Kidney (tissue), 14 donors: ENCODE data around the gene MFGE8. TPM values are rescaled to one million over a fixed set of nuclear protein-coding genes. Genes with fewer than 3 reads are reported as not detected.
A peak's percentile ranks its signal among the peaks of the same experiment; 100 is the strongest.

Experiments
- DNase-seq, 5 donors: peaks; one replicate each; pipeline ENCODE4 v3.0.0-alpha.2; 2013 to 2020
- FAIRE-seq: peaks from 2 replicates; lab custom pipeline; 2012; peaks lifted over from hg19 to GRCh38; lab: Jason Lieb, UNC
- H3K27ac ChIP-seq, 2 donors: one replicate each; pipeline ENCODE4 v1.7.0; 2013; ENCODE audit warnings: low read depth in 2 of 2, low read length in 2 of 2, inconsistent platforms in 1 of 2
- H3K27me3 ChIP-seq: one replicate; pipeline ENCODE4 v1.7.1; 2013; ENCODE audit warnings: low read length, inconsistent platforms; ENCODE audit not compliant: control insufficient read depth, insufficient read depth
- H3K36me3 ChIP-seq, 3 donors: one replicate each; pipeline versions ENCODE4 v1.7.0 to v1.7.1; 2013; ENCODE audit warnings: low read length in 3 of 3, control low read depth in 1 of 3, inconsistent platforms in 1 of 3; ENCODE audit not compliant: insufficient read depth in 3 of 3, control insufficient read depth in 2 of 3
- H3K4me1 ChIP-seq, 3 donors: one replicate each; pipeline versions ENCODE4 v1.7.0 to v1.7.1; 2013; ENCODE audit warnings: low read length in 3 of 3, inconsistent platforms in 1 of 3, low read depth in 1 of 3; ENCODE audit not compliant: control insufficient read depth in 2 of 3, insufficient read depth in 2 of 3
- H3K4me3 ChIP-seq, 3 donors: one replicate each; pipeline versions ENCODE4 v1.7.0 to v1.8.1; 2013; ENCODE audit warnings: low read length in 3 of 3, control low read depth in 1 of 3, inconsistent platforms in 1 of 3
- H3K9ac ChIP-seq, 3 donors: one replicate each; pipeline versions ENCODE4 v1.7.0 to v1.7.1; 2013; ENCODE audit warnings: low read length in 3 of 3, control low read depth in 1 of 3, inconsistent platforms in 1 of 3
- H3K9me3 ChIP-seq, 3 donors: one replicate each; pipeline versions ENCODE4 v1.7.0 to v1.7.1; 2013; ENCODE audit warnings: low read length in 3 of 3, control low read depth in 1 of 3, inconsistent platforms in 1 of 3; ENCODE audit not compliant: control insufficient read depth in 2 of 3, insufficient read depth in 1 of 3
- intact Hi-C: fragments of 100-400 bp; cut with DNase I; formaldehyde crosslinking; loops from one replicate; pipeline ENCODE4 v1.11.1; 2022
- polyA plus RNA-seq: library from polyadenylated mRNA; stranded (reverse); fragments of 350-450 nt; fragmentation: Illumina TruSeq; extraction: RNeasy Lipid Tissue Mini Kit (QIAGEN cat#74804); gene quantifications from one replicate; pipeline ENCODE4 v1.2.3, GENCODE V29; 2014; ENCODE audit warnings: low read depth, low replicate concordance; ENCODE audit not compliant: insufficient read depth
- total RNA-seq: library from RNA; stranded (reverse); fragmentation: NEBNext Ultra II Directional; extraction: Animal tissue kit (Norgen Biotek cat#: 25700); gene quantifications from one replicate; pipeline ENCODE4 v1.2.1, GENCODE V29; 2021
- TF ChIP-seq, protein P1 (sequence below): IDR thresholded peaks from 3 replicates; pipeline ENCODE4 v1.5.1; 2012; ENCODE audit warnings: mild to moderate bottlenecking, moderate library complexity, borderline replicate concordance; ENCODE audit not compliant: insufficient read depth; ENCODE audit errors: extremely low read depth
- donor health status: control.
- donor health status: control.
- donor health status: control.
- donor health status: control.
- donor health status: control.
- donor health status: DM: yes; HTN: yes; CAD: no.
- donor health status: Normal renal cell carcinoma (clear cell type).

Gene MFGE8
- total and polyA plus RNA-seq, 2 donors from 2014 or later = 88.0 to 184 TPM

- H3K36me3 ChIP-seq = no peaks in the 10 kb centered on the region
- H3K4me3 ChIP-seq = no peak overlapping the region
- DNase-seq (no peak), FAIRE-seq (no peak)
- no peak overlapping the region for H3K27ac ChIP-seq
- H3K9me3 ChIP-seq = no peaks in the 10 kb centered on the region
- H3K27me3 ChIP-seq = no peaks in the 10 kb centered on the region
- intact Hi-C loops = no loop called here
- H3K9ac ChIP-seq = no peak overlapping the region
- H3K4me1 ChIP-seq = peaks cover 0 to 2% (median 0%) of the 10 kb centered on the region in 3 donors
- TF ChIP-seq, protein P1, sequence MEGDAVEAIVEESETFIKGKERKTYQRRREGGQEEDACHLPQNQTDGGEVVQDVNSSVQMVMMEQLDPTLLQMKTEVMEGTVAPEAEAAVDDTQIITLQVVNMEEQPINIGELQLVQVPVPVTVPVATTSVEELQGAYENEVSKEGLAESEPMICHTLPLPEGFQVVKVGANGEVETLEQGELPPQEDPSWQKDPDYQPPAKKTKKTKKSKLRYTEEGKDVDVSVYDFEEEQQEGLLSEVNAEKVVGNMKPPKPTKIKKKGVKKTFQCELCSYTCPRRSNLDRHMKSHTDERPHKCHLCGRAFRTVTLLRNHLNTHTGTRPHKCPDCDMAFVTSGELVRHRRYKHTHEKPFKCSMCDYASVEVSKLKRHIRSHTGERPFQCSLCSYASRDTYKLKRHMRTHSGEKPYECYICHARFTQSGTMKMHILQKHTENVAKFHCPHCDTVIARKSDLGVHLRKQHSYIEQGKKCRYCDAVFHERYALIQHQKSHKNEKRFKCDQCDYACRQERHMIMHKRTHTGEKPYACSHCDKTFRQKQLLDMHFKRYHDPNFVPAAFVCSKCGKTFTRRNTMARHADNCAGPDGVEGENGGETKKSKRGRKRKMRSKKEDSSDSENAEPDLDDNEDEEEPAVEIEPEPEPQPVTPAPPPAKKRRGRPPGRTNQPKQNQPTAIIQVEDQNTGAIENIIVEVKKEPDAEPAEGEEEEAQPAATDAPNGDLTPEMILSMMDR = no peak
Measured at GRCh38 chr15:88915354-88915753, 2.2 kb upstream of the MFGE8 start.

GRCh38 chr15:88913850-88914169, 631 bp upstream of the MFGE8 start:
- Histone ChIP-seq H3K4me1 (peaks cover 0 to 2% (median 0%) of the 10 kb centered on the region in 3 donors), H3K4me3 (peak overlapping the region in 2 of 3 donors; percentile 68 to 73), H3K9ac (peak overlapping the region in 2 of 3 donors; percentile 34 to 61), H3K9me3 (no peaks in the 10 kb centered on the region), H3K27ac (no peak overlapping the region), H3K36me3 (no peaks in the 10 kb centered on the region), H3K27me3 (no peaks in the 10 kb centered on the region)
- FAIRE-seq (no peak), DNase-seq (no peak)
- intact Hi-C loops = no loop called here
- TF ChIP-seq, protein P1 = no peak

GRCh38 chr15:88912500-88912921, 668 bp downstream of the MFGE8 start:
- H3K9ac ChIP-seq = peak overlapping the region; percentile 37 to 55 (median 47)
- H3K9me3 ChIP-seq = no peaks in the 10 kb centered on the region
- intact Hi-C loops = no loop called here
- DNase-seq = peak; percentile 51 to 83 (median 61)
- H3K27me3 ChIP-seq = no peaks in the 10 kb centered on the region
- H3K36me3 ChIP-seq = no peaks in the 10 kb centered on the region
- FAIRE-seq = no peak
- TF ChIP-seq, protein P1 = no peak
- H3K4me3 ChIP-seq = peak overlapping the region; percentile 58 to 68 (median 64)
- peaks cover 0 to 2% (median 0%) of the 10 kb centered on the region in 3 donors for H3K4me1 ChIP-seq
- peak overlapping the region; percentile 32 to 49 for H3K27ac ChIP-seq

DNA sequence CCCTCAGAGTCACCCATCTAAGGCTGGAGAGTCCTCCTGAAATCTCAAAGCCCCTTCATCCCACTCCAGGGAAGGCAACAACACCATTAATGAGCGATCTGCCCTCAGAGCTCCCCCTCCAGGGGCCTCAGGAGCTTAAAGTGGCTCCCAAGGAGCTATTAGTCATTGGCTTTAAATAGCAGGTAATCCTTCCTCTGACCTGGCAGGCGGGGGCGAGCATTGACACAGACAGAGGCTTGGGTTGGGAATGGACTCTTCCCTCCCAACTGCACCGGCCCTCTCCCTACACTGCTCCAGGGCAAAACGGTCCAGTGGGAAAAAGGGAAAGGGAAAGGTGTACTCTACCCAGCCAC, 1.4 kb downstream of the MFGE8 start:
- H3K4me3 ChIP-seq = peak overlapping the region in 2 of 3 donors; percentile 23 to 68

More for the DNA sequence above, 1.4 kb downstream of the MFGE8 start:
- Histone ChIP-seq H3K27me3 (no peaks in the 10 kb centered on the region), H3K27ac (no peak overlapping the region), H3K9me3 (no peaks in the 10 kb centered on the region), H3K4me1 (peaks cover 0 to 2% (median 0%) of the 10 kb centered on the region in 3 donors), H3K9ac (peak overlapping the region in 1 of 3 donors; percentile 46), H3K36me3 (no peaks in the 10 kb centered on the region)
- intact Hi-C loops = no loop called here
- FAIRE-seq (no peak), DNase-seq (peak in 2 of 5 donors; percentile 41 to 57)
- TF ChIP-seq, protein P1 = no peak
